Ishikawa (cell line): ENCODE measurements around the gene POMGNT2.

Experiments
- CEBPB ChIP-seq: IDR thresholded peaks from 2 replicates; pipeline ENCODE4 v1.6.1; 2012
- CREB1 ChIP-seq: IDR thresholded peaks from 2 replicates; pipeline ENCODE4 v1.6.1; 2012; ENCODE audit warnings: low read depth
- EP300 ChIP-seq: IDR thresholded peaks from 2 replicates; pipeline ENCODE4 v1.6.1; 2012; ENCODE audit warnings: borderline replicate concordance
- FOXM1 ChIP-seq: IDR thresholded peaks from 2 replicates; pipeline ENCODE4 v1.6.1; 2012; ENCODE audit warnings: low read depth, borderline replicate concordance
- MAX ChIP-seq: IDR thresholded peaks from 2 replicates; pipeline ENCODE4 v1.6.1; 2012
- RAD21 ChIP-seq: IDR thresholded peaks from 2 replicates; pipeline ENCODE4 v1.6.1; 2012; ENCODE audit warnings: low read depth
- REST ChIP-seq: IDR thresholded peaks from 2 replicates; pipeline ENCODE4 v1.6.1; 2012; ENCODE audit warnings: low read depth, mild to moderate bottlenecking
- TAF1 ChIP-seq: IDR thresholded peaks from 2 replicates; pipeline ENCODE4 v1.6.1; 2012; ENCODE audit warnings: low read depth, mild to moderate bottlenecking
- TCF12 ChIP-seq: IDR thresholded peaks from 2 replicates; pipeline ENCODE4 v1.6.1; 2012; ENCODE audit warnings: low read depth
- USF1 ChIP-seq: IDR thresholded peaks from 2 replicates; pipeline ENCODE4 v1.6.1; 2012

GRCh38 chr3:43043071-43043766 is 62.7 kb downstream of the POMGNT2 start:
- TF ChIP-seq RAD21 (no peak), MAX (no peak), EP300 (no peak), REST (no peak), TCF12 (no peak), FOXM1 (no peak), CEBPB (no peak), CREB1 (no peak), TAF1 (no peak), USF1 (no peak)
